Measurements from ENCODE around the gene TTC34.

Gene TTC34

DNA sequence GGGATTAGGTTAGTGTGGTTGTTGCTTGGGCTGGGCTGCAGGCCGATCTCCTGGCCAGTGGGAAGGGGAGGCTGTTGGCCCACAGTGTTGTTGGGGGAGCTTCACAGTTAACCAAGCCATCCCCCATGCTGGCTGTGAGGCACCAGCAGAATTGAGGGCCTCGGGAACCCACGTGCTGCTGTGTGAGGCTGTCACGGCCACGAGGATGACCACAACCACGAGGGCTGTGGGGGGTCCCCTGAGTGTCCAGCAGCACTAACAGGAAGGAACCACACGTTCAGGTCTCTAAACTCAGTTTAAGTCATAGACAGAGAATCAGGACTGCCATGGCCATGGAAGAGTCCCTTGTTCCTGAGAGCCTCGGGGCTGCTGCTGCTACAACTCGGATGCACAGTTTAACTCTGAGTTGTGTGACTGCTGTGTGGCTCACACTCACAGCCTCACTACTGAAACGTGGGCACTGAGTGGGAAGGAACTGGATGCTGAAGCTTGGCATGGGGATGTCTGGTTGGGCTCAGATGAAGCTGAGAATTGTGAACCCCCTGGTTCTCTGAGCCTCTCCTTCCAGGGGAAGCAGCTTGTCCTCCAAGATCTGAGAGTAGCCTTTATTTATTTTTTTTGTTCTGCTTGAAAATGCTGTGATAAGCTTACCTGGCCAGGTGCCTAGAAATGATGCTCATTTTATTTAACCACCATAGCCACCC is 163.9 kb downstream of the TTC34 start:
- DNase-seq: no peak
- peaks cover 12% of the 10 kb centered on the region for H3K9me3 ChIP-seq (ENCODE audit: insufficient read depth, low read depth, low read length)
- H3K4me2 ChIP-seq (ENCODE audit: low read length): no peak overlapping the region
- no peak overlapping the region for H3K14ac ChIP-seq (ENCODE audit: low read length)
- no CpG with 5 or more reads among the region's 10 CpGs for WGBS (ENCODE audit: extremely low coverage, insufficient coverage, insufficient read length)
- H2BK12ac ChIP-seq (ENCODE audit: low read length): no peak overlapping the region
- H4K91ac ChIP-seq (ENCODE audit: low read depth, low read length): no peak overlapping the region
- no peak overlapping the region for H2AFZ ChIP-seq (ENCODE audit: insufficient read depth, low read length, poor library complexity)
- no peak overlapping the region for H2AK5ac ChIP-seq (ENCODE audit: low read length)
- H2BK5ac ChIP-seq (ENCODE audit: low read depth, low read length, poor library complexity): no peak overlapping the region
- H3K27me3 ChIP-seq (ENCODE audit: insufficient read depth, low read length): no peaks in the 10 kb centered on the region
- no peak overlapping the region for H3K18ac ChIP-seq (ENCODE audit: low read length)
- no peak overlapping the region for H3K4me3 ChIP-seq (ENCODE audit: low read depth, low read length)
- no peak overlapping the region for H4K8ac ChIP-seq (ENCODE audit: low read depth, low read length)
- no peak overlapping the region for H3K27ac ChIP-seq (ENCODE audit: low read depth, low read length)
- peaks cover 7 to 10% of the 10 kb centered on the region in 2 experiments for H3K4me1 ChIP-seq (ENCODE audit: control insufficient read depth in 1 of 2, insufficient read depth in 2 of 2, low read length in 2 of 2)
- peaks cover 0 to 1% of the 10 kb centered on the region in 2 experiments for H3K36me3 ChIP-seq (ENCODE audit: control insufficient read depth in 1 of 2, insufficient read depth in 2 of 2, low read length in 2 of 2)
- no peak overlapping the region for H3K23ac ChIP-seq (ENCODE audit: low read length)
- no peak overlapping the region for H3K4ac ChIP-seq (ENCODE audit: low read depth, low read length)
- no peak overlapping the region for H3K9ac ChIP-seq (ENCODE audit: low read length)
- no peak overlapping the region for H2BK120ac ChIP-seq (ENCODE audit: insufficient read depth, low read length, poor library complexity)
- H3K79me2 ChIP-seq (ENCODE audit: control insufficient read depth, insufficient read depth, low read length, poor library complexity): peaks cover 4% of the 10 kb centered on the region
- H3K79me1 ChIP-seq (ENCODE audit: low read length): peaks cover 2% of the 10 kb centered on the region
- H4K12ac ChIP-seq (ENCODE audit: low read depth, low read length): no peak overlapping the region

DNA sequence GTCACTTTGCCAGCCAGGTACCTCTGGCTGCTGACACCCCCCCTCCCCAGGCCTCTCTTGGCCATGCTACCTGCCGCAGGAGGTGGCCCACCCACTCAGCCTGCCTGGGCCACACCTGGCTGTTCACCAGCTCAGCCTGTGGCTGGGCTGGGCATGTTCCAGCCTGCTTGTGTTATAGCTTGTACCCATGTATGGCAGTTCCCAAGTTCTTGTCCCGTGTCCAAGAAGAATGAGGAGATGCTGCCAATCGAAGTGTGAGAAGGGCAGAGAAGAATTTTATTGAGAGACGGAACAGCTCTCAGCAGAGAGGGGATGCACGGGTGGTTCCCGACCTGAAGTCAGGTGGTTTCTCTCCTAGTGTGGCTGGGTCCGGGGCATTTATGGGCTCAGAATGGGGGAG is 164.8 kb downstream of the TTC34 start:
- no peak for DNase-seq
- no peaks in the 10 kb centered on the region for H3K79me2 ChIP-seq (ENCODE audit: control insufficient read depth, insufficient read depth, low read length, poor library complexity)
- H3K4me3 ChIP-seq (ENCODE audit: low read depth, low read length): no peak overlapping the region
- H2AFZ ChIP-seq (ENCODE audit: insufficient read depth, low read length, poor library complexity): no peak overlapping the region
- no peaks in the 10 kb centered on the region for H3K27me3 ChIP-seq (ENCODE audit: insufficient read depth, low read length)
- H3K79me1 ChIP-seq (ENCODE audit: low read length): no peaks in the 10 kb centered on the region
- H3K27ac ChIP-seq (ENCODE audit: low read depth, low read length): no peak overlapping the region
- H3K9ac ChIP-seq (ENCODE audit: low read length): no peak overlapping the region
- H3K4ac ChIP-seq (ENCODE audit: low read depth, low read length): no peak overlapping the region
- H2BK120ac ChIP-seq (ENCODE audit: insufficient read depth, low read length, poor library complexity): no peak overlapping the region
- peaks cover 0 to 1% of the 10 kb centered on the region in 2 experiments for H3K4me1 ChIP-seq (ENCODE audit: control insufficient read depth in 1 of 2, insufficient read depth in 2 of 2, low read length in 2 of 2)
- H3K23ac ChIP-seq (ENCODE audit: low read length): no peak overlapping the region
- H3K4me2 ChIP-seq (ENCODE audit: low read length): no peak overlapping the region
- no peak overlapping the region for H3K14ac ChIP-seq (ENCODE audit: low read length)
- H2BK12ac ChIP-seq (ENCODE audit: low read length): no peak overlapping the region
- H4K91ac ChIP-seq (ENCODE audit: low read depth, low read length): no peak overlapping the region
- peaks cover 12% of the 10 kb centered on the region for H3K9me3 ChIP-seq (ENCODE audit: insufficient read depth, low read depth, low read length)
- H3K36me3 ChIP-seq (ENCODE audit: control insufficient read depth in 1 of 2, insufficient read depth in 2 of 2, low read length in 2 of 2): peaks cover 0 to 1% of the 10 kb centered on the region in 2 experiments
- H4K8ac ChIP-seq (ENCODE audit: low read depth, low read length): no peak overlapping the region
- no peak overlapping the region for H2BK5ac ChIP-seq (ENCODE audit: low read depth, low read length, poor library complexity)
- H2AK5ac ChIP-seq (ENCODE audit: low read length): no peak overlapping the region
- no peak overlapping the region for H4K12ac ChIP-seq (ENCODE audit: low read depth, low read length)
- WGBS (ENCODE audit: extremely low coverage, insufficient coverage, insufficient read length): no CpG with 5 or more reads among the region's 7 CpGs
- H3K18ac ChIP-seq (ENCODE audit: low read length): no peak overlapping the region

DNA sequence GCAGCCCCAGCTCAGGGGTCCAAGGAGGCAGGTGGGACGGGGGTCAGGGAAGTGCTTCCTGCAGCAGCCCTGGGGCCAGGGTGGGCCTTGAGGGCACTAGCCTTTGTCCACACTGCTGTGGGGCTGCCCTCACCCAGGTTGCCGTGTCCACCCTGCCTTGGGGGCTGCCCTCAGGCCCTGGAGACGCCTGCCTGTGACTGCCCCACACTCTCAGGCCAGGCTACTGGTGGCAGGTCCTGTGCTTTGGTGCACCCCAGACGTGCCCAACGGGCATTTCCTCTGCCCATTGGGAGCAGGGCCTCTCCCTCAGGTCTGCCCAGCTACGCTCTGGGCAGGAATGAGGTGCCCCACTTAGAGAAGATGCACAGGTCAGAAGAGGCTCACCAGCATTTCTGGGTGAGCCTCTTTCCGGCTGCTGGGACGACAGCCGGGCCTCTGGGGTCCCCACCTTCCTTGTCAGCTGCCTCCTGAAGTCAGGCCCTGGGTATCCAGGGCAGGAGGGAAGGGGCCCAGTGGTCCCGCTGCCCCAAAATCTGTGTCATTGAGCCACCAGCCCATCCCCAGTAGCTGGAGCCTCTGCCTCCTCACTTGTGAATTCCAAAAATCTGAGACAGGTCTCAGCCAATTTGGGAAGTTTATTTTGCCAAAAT is 166.0 kb downstream of the TTC34 start:
- H4K12ac ChIP-seq (ENCODE audit: low read depth, low read length): no peak overlapping the region
- DNase-seq: peak in 1 of 2 donors; percentile 15
- no peak overlapping the region for H2AK5ac ChIP-seq (ENCODE audit: low read length)
- no peaks in the 10 kb centered on the region for H3K27me3 ChIP-seq (ENCODE audit: insufficient read depth, low read length)
- no peak overlapping the region for H3K23ac ChIP-seq (ENCODE audit: low read length)
- H3K27ac ChIP-seq (ENCODE audit: low read depth, low read length): no peak overlapping the region
- no peak overlapping the region for H3K18ac ChIP-seq (ENCODE audit: low read length)
- no peaks in the 10 kb centered on the region for H3K4me1 ChIP-seq (ENCODE audit: control insufficient read depth in 1 of 2, insufficient read depth in 2 of 2, low read length in 2 of 2)
- H2BK12ac ChIP-seq (ENCODE audit: low read length): no peak overlapping the region
- WGBS (ENCODE audit: extremely low coverage, insufficient coverage, insufficient read length): no CpG with 5 or more reads among the region's 10 CpGs
- no peak overlapping the region for H3K14ac ChIP-seq (ENCODE audit: low read length)
- H3K4ac ChIP-seq (ENCODE audit: low read depth, low read length): no peak overlapping the region
- H3K79me1 ChIP-seq (ENCODE audit: low read length): no peaks in the 10 kb centered on the region
- H3K36me3 ChIP-seq (ENCODE audit: control insufficient read depth in 1 of 2, insufficient read depth in 2 of 2, low read length in 2 of 2): no peaks in the 10 kb centered on the region
- H2AFZ ChIP-seq (ENCODE audit: insufficient read depth, low read length, poor library complexity): no peak overlapping the region
- no peak overlapping the region for H3K9ac ChIP-seq (ENCODE audit: low read length)
- H2BK120ac ChIP-seq (ENCODE audit: insufficient read depth, low read length, poor library complexity): no peak overlapping the region
- no peaks in the 10 kb centered on the region for H3K79me2 ChIP-seq (ENCODE audit: control insufficient read depth, insufficient read depth, low read length, poor library complexity)
- no peak overlapping the region for H4K8ac ChIP-seq (ENCODE audit: low read depth, low read length)
- H3K4me2 ChIP-seq (ENCODE audit: low read length): no peak overlapping the region
- H3K9me3 ChIP-seq (ENCODE audit: insufficient read depth, low read depth, low read length): peaks cover 16% of the 10 kb centered on the region
- no peak overlapping the region for H4K91ac ChIP-seq (ENCODE audit: low read depth, low read length)
- no peak overlapping the region for H2BK5ac ChIP-seq (ENCODE audit: low read depth, low read length, poor library complexity)
- no peak overlapping the region for H3K4me3 ChIP-seq (ENCODE audit: low read depth, low read length)

DNA sequence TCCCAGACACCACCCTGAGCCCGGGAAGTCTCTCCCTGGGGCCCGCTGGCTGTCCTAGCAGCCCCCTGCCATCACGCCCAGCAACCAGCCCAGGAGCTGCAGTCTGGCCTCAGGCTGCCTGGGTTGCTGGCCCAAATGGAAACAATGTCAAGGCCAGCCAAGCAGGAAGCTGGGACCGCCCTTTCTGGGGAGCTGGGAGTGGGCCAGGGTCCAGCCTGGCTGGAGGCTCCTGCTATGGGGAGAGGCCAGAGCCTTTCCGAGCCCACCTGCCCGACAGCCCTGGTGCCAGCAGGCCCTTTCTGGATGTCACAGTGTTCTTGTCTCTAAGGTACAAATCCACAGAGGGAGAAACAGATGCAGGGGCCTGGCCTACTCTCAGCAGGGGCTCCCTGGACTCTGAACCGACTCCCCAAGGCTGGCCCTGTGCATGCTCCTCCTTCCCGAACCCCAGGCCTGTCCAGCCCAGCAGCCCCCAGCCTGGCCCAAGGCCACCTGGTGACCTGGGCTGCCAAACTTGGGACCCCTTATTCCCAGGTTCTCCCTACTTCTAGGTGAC is 167.5 kb downstream of the TTC34 start:
- Histone ChIP-seq H3K4me2 (ENCODE audit: low read length) (no peak overlapping the region), H4K8ac (ENCODE audit: low read depth, low read length) (no peak overlapping the region), H3K4me3 (ENCODE audit: low read depth, low read length) (no peak overlapping the region), H3K18ac (ENCODE audit: low read length) (no peak overlapping the region), H3K9me3 (ENCODE audit: insufficient read depth, low read depth, low read length) (peaks cover 24% of the 10 kb centered on the region), H3K79me1 (ENCODE audit: low read length) (no peaks in the 10 kb centered on the region), H4K12ac (ENCODE audit: low read depth, low read length) (no peak overlapping the region), H3K27ac (ENCODE audit: low read depth, low read length) (no peak overlapping the region), H3K36me3 (ENCODE audit: control insufficient read depth in 1 of 2, insufficient read depth in 2 of 2, low read length in 2 of 2) (no peaks in the 10 kb centered on the region), H3K4ac (ENCODE audit: low read depth, low read length) (no peak overlapping the region), H3K4me1 (ENCODE audit: control insufficient read depth in 1 of 2, insufficient read depth in 2 of 2, low read length in 2 of 2) (no peaks in the 10 kb centered on the region), H2BK12ac (ENCODE audit: low read length) (no peak overlapping the region), H2BK120ac (ENCODE audit: insufficient read depth, low read length, poor library complexity) (no peak overlapping the region), H3K79me2 (ENCODE audit: control insufficient read depth, insufficient read depth, low read length, poor library complexity) (no peaks in the 10 kb centered on the region), H3K27me3 (ENCODE audit: insufficient read depth, low read length) (peaks cover 14% of the 10 kb centered on the region), H2BK5ac (ENCODE audit: low read depth, low read length, poor library complexity) (no peak overlapping the region), H2AK5ac (ENCODE audit: low read length) (no peak overlapping the region), H4K91ac (ENCODE audit: low read depth, low read length) (no peak overlapping the region), H3K14ac (ENCODE audit: low read length) (no peak overlapping the region), H3K9ac (ENCODE audit: low read length) (no peak overlapping the region), H3K23ac (ENCODE audit: low read length) (no peak overlapping the region), H2AFZ (ENCODE audit: insufficient read depth, low read length, poor library complexity) (no peak overlapping the region)
- no CpG with 5 or more reads among the region's 8 CpGs for WGBS (ENCODE audit: extremely low coverage, insufficient coverage, insufficient read length)
- DNase-seq: no peak
